GM12874 (cell line): Measurements from ENCODE around the gene MTMR2.

ENCODE experiments used
- CTCF ChIP-seq: IDR thresholded peaks from 2 replicates; pipeline ENCODE4 v1.5.1; 2011; ENCODE audit warnings: low read depth, mild to moderate bottlenecking, control low read depth, low read length, moderate library complexity; ENCODE audit not compliant: insufficient read depth

Gene MTMR2

GRCh38 chr11:95923728-95924413, at the start of gene MTMR2:
TSS of gene MTMR2 (minus strand) at chr11:95924107. CDS start at chr11:95923954, 153 bp downstream.
- no peak for TF ChIP-seq CTCF

- no peak for TF ChIP-seq CTCF
Measured at GRCh38 chr11:95972060-95972459, 48.2 kb upstream of the MTMR2 start.

GRCh38 chr11:95968585-95968984, 44.7 kb upstream of the MTMR2 start:
- no peak for TF ChIP-seq CTCF

- no peak for TF ChIP-seq CTCF
Measured at GRCh38 chr11:95964281-95964680, 40.4 kb upstream of the MTMR2 start.

- no peak for TF ChIP-seq CTCF
Measured at GRCh38 chr11:95961758-95962157, 37.9 kb upstream of the MTMR2 start.

GRCh38 chr11:95950905-95951304, 27.0 kb upstream of the MTMR2 start:
- TF ChIP-seq CTCF: no peak

- TF ChIP-seq CTCF: no peak
Measured at GRCh38 chr11:95948637-95949036, 24.7 kb upstream of the MTMR2 start.
